ENCODE measurements around the gene CNKSR3.

CNKSR3 gene

DNA sequence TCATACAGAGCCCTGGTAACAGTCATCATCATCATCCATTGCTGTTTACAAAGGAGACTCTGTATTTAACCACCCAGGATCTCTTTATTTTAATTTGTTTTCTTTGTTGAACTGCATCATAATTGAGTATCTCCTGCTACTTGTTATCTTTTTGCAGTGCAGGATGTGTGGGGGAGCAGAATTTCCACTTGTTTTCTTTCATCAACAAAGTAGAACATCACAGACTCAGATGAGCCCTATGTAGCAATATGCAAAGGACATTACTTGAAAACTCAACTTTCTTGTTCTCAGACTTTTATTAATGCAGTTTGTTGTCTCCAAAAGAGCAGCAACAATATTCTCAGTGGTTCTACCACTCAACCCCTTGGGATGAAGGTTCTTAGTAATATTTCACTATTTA is 115.2 kb downstream of the CNKSR3 start:
- TF ChIP-seq, protein P1, sequence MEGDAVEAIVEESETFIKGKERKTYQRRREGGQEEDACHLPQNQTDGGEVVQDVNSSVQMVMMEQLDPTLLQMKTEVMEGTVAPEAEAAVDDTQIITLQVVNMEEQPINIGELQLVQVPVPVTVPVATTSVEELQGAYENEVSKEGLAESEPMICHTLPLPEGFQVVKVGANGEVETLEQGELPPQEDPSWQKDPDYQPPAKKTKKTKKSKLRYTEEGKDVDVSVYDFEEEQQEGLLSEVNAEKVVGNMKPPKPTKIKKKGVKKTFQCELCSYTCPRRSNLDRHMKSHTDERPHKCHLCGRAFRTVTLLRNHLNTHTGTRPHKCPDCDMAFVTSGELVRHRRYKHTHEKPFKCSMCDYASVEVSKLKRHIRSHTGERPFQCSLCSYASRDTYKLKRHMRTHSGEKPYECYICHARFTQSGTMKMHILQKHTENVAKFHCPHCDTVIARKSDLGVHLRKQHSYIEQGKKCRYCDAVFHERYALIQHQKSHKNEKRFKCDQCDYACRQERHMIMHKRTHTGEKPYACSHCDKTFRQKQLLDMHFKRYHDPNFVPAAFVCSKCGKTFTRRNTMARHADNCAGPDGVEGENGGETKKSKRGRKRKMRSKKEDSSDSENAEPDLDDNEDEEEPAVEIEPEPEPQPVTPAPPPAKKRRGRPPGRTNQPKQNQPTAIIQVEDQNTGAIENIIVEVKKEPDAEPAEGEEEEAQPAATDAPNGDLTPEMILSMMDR (IDR thresholded peaks at IDR 0.05; ENCODE audit: extremely low read depth, insufficient read depth, missing control alignments), result no peak
- DNase-seq (ENCODE audit: low spot score), result no peak
- in situ Hi-C loops (cut with MboI; ENCODE audit: low pct_unique_long_range_greater_than_20kb, low sequenced_read_pairs, unreplicated experiment), result no loop called here

DNA sequence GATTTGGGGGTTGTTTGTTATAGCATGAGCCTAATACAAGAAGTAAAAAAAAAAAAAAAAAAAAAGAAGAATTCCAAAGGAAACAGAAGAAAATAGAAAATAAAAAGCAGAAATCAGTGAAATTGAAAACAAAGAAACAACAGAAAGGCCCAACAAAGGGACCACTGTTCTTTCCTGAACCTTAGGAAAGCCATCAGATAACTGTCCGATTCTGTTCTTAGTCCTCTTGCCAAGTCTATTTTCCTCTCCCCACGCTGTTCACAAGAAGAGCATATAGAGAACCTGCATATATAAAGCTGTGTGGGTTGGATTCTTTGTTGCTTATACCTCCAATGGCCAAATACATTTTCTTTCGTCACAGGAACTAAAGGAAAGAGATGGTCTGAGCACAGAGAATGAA is 115.9 kb downstream of the CNKSR3 start:
- DNase-seq (ENCODE audit: low spot score), result no peak
- in situ Hi-C loops (cut with MboI; ENCODE audit: low pct_unique_long_range_greater_than_20kb, low sequenced_read_pairs, unreplicated experiment), result no loop called here
- TF ChIP-seq, protein P1 (IDR thresholded peaks at IDR 0.05; ENCODE audit: extremely low read depth, insufficient read depth, missing control alignments), result no peak

DNA sequence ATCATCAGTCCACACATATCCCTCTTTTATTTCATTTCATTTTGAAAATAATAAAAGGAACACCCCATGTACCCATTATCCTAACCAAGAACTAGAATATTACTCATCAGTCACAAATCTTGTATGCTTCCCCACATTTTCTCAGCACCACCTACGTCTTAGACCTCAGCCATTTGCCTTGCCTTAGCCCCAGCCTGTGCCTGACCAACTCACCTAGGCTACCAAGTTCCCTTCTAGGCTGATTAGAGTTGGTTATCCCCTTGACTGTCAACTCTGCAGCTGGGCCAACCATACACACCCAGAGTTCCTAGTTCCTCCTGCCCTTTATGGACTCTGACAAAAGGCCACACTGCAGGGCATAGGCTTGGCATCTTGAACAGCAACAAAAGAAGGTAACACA is 120.5 kb downstream of the CNKSR3 start:
- no peak for DNase-seq (ENCODE audit: low spot score)
- TF ChIP-seq, protein P1 (IDR thresholded peaks at IDR 0.05; ENCODE audit: extremely low read depth, insufficient read depth, missing control alignments), result no peak
- in situ Hi-C loops (cut with MboI; ENCODE audit: low pct_unique_long_range_greater_than_20kb, low sequenced_read_pairs, unreplicated experiment), result no loop called here

DNA sequence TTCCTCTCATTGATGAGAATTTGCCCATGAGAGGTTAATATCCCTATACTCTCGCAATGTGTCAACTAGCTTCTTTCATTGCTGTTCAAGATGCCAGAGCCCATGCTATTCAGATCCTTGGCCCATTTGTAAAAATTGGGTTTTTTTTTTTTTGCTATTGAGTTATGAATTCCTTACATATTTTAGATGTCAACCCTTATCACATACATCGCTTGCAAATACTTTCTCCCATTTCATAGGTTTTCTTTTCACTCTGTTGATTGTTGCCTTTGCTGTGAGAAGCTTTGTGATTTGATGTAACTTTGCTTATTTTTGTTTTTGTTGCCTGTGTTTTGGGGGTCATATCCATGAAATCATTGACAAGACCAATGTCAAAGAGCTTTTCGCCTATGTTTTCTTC is 121.7 kb downstream of the CNKSR3 start:
- in situ Hi-C loops (cut with MboI; ENCODE audit: low pct_unique_long_range_greater_than_20kb, low sequenced_read_pairs, unreplicated experiment), result no loop called here
- TF ChIP-seq, protein P1 (IDR thresholded peaks at IDR 0.05; ENCODE audit: extremely low read depth, insufficient read depth, missing control alignments), result no peak
- DNase-seq (ENCODE audit: low spot score), result no peak

DNA sequence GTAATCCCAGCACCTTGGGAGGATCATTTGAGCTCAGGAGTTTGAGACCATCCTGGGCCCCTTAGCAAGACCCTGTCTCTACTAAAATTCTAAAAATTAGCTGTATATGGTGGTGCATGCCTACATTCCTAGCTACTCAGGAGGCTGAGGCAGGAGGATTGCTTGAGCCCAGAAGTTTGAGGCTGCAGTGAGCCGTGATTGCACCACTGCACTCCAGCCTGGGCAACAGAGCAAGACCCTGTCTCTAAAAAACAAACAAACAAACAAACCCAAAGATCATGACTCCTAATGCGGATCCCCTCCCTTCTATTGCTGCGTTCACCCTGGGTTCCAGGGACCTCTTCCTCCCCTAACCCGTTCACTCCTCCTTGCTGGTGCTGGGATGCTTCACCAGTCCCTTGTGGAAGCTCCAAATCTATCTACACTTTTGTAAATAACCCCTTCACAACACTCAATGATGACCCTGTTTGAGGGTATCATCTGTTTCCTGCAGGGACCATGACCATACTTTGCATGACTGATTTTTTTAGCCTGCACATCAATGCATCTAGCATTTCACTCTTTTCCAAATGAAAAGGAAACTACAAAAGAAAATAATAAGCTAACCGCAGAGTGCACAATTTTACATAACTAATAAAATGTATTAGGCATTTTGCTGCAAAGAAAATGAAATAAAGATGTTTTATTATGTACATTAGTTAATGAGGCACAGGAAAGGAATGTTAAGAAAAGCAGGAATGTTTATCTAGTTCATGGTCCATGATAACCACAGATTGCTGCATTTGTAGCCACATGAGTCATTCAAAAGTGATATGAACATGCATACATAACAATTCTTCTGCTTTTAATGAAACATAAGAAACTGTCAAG is 123.4 kb downstream of the CNKSR3 start:
- TF ChIP-seq, protein P1 (IDR thresholded peaks at IDR 0.05; ENCODE audit: extremely low read depth, insufficient read depth, missing control alignments), result no peak
- no peak for DNase-seq (ENCODE audit: low spot score)
- in situ Hi-C loops (cut with MboI; ENCODE audit: low pct_unique_long_range_greater_than_20kb, low sequenced_read_pairs, unreplicated experiment), result no loop called here

DNA sequence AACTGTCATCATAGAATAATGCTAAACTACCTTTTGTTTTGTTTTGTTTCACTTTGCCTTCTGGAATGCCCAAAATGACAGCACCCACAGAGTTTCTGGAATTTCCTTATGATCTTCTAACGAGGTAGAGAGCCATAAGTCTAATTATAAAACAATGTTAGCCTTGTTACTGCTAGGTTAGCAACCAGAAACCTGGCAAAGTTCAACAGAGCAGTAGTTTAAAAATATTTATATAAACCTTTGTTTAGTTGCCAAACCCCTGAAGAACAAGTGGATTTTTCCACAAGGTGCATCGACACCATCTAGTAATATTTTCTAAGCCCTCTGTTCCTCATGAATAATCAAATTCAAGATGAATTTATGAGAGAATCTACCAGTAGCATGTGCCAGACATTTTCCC is 126.3 kb downstream of the CNKSR3 start:
- DNase-seq (ENCODE audit: low spot score), result no peak
- TF ChIP-seq, protein P1 (IDR thresholded peaks at IDR 0.05; ENCODE audit: extremely low read depth, insufficient read depth, missing control alignments), result no peak
- in situ Hi-C loops (cut with MboI; ENCODE audit: low pct_unique_long_range_greater_than_20kb, low sequenced_read_pairs, unreplicated experiment), result no loop called here

Data from GM13977 (cell line).